NCI-H2196 treated with DMSO at 0.1 percent for 48 hours (cell line): ENCODE measurements around the gene TKT.
"Not testable (repeated sequence)": the region's sequence is repeated elsewhere in the genome, so short reads cannot be mapped to it uniquely, and the experiment has no call there.

Source experiments
- DNase-seq: peaks from one replicate; lab custom pipeline; 2025; ENCODE audit not compliant: unreplicated experiment; lab: John Stamatoyannopoulos, UW

TKT gene

DNA sequence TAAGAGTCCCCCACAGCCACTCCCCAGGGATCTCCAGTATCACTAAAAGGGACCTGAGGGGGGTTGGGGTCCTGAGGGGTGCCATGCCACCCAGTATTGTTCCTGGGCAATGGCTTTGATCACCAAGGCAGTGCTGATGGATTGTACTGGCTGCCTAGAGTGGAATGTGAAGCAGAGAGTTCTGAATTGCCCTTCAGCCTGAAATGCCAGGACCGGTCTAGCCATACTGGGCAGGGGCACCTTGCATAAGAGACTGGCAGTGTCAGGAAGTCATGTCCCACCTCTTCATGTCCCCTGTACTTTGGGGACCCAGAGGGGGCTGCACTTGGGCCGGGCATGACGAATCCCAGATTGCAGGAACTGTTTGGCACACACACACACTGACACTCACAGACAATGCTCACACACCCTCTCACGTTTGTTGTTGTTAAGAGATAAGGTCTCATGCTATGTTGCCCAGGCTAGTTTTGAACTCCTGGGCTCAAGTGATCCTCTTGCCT, 4.5 kb upstream of the TKT start:
- DNase-seq, result no peak

DNA sequence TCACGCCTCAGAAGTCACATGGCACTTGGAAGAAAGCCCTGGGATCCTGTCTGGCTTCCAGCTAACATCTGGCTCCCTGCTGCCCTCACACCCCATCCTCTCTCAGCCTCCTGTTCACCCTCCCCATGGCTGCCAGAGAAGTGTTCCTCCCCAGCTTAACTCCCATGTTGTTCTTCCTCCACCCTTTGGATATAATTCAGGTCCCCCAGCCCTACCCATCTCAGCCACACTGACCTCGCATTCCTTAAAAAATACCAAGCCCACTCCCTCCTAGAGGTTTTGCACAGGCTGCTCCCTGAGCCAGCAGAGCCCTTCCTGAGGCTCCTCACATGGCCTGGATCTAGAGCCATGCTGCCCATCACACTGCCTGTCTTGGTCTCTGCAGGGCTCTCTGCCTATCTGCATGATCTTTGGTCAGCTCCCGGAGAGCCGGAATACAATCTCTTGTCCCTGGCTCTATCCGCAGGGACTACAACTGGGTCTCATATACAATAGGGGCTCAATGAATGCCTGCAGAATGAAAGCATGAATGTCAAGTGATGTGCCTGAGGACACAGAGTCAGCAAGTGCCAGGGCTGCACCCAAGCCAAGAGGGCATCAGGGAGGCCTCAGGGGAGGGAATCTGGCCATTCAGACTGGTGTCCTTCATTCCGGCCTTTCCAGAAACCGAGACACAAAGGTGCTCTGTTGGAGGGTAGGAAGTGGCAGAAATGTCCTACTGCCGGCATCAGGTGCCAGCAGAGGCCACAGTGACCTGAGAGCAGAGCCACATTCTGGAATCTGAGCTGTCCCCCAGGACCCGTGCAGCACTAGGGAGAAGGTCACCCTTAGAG, 3.8 kb upstream of the TKT start:
- DNase-seq, result no peak

DNA sequence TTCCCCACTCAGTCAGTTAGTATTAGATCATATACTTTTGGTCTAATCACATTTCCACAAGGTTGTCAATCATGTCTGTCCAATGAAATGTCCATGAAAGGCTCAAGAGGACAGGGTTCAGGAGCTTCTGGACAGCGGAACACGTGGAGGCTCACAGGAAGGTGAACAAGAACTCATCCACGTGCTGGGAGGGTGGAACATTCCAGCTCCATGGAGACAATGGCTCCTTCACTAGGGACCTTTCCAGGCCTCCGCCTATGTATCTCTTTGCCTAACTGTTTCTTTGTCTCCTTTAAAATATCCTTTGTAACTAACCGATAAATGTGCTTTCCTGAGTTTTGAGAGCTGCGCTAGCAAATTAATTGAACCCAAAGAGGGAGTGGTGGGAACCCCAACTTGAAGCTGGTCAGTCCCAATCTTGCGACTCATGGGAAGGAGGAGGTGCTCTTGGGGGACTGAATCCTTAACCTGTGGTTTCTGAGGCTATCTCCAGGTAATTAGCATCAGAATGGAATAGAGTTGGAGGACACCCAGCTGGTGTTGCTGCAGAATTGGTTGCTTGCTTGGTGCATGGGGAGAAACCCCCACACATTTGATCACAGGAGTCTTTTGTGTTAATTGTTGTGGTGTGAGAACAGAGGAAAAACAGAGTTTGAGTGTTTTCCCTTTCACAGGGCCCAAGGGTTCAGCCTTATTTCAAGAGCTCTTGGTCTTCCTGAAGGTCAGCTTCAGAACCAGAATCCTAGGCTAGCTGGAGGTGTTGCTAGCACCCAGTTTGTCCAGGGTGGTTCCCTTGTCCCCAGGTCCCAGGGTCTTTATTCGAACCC, 3.0 kb upstream of the TKT start:
- DNase-seq, result no peak

DNA sequence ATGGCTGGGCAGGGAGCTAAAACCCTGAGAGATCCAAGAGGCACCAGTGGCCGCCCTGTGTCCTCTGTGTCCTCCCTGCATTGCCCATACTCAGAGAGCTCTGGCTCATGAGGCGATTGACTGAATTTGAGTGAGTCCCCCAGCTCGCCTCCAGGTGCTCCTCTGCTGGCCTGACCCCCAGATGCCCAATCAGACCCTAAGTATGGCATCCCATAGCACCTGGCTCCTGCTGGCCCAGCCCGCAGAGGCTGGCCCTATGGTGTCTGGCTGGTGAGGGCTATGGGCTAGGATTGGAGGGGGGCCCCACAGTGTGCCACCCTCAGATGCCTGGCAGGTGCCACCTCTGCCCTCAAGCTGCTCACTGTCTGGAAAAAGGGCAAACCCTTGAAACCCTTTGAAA, 1.6 kb upstream of the TKT start:
- DNase-seq, result no peak

DNA sequence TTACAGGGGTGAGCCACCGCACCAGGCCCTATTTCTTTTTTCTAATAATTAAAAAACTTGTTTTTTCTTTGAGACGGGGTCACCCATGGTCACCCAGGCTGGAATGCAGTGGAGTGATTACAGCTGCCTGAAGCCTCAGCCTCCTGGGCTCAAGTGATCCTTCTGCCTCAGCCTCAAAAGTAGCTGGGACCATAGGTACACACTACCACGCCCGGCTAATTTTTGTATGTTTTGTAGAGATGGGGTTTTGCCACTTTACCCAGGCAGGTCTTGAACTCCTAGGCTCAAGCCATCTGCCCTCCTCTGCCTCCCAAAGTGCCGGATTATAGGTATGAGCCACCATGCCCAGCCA, 858 bp upstream of the TKT start:
- no peak for DNase-seq

DNA sequence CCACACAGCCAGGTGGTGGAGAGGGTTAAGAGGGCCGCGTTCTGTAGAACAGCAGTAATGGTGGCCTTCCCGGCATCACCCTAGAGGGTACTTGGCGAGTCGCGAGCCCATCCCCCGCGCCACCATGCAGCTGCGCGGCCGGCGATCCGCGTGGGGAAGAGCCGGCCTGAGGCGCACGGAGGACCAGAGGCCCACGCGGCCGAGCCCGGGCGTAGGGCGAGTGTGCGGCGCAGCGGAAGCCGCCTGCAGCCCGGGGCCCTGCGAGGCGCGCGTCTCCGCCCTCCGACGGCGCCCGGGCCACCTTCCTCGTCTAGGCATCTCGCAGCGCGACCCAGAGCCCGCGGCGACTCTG, 423 bp downstream of the TKT start:
- DNase-seq, result no peak

DNA sequence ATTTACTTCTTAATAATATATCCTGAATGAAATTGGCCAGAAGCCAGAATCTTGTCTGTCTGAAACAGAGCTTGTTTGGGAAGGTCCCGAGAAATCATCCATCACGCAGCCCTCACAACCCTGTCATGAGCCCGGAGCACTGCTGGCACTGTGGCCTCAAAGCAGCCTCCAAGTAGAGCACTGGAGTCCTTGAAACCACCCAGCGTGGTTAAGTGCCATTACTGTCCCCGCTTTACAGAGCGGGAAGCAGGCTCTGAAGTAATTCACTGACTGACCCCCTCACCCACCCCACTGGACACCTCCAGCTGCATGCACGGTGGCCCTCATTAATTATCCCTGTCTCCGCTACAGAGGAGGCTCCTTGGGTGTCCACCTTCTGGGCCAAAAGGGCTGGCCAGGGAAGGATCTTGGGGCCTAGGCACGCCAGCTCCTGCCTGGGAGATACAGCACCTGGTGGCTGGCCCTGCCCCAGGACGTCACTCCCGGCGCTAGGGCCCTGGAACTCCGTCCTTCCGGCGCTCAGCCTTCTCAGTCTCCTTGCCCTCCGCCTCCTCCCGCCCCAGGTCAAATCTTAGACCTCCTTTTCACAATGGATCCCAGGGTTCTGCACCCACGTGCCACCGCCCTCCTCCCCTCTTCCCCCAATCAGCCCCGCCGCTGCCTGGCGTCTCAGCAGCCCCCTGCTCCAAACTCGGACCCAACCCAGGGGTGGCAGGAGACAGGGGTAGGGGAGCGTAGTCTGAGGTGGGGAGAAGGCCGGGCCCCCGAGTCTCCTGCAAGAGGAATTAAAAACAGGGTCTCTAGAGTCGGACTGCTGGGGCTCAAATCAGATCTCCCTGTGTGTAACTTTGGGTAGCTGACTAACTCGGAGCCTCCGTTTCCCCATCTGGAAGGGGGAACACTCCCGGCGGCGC, 1.1 kb downstream of the TKT start:
- no peak for DNase-seq

DNA sequence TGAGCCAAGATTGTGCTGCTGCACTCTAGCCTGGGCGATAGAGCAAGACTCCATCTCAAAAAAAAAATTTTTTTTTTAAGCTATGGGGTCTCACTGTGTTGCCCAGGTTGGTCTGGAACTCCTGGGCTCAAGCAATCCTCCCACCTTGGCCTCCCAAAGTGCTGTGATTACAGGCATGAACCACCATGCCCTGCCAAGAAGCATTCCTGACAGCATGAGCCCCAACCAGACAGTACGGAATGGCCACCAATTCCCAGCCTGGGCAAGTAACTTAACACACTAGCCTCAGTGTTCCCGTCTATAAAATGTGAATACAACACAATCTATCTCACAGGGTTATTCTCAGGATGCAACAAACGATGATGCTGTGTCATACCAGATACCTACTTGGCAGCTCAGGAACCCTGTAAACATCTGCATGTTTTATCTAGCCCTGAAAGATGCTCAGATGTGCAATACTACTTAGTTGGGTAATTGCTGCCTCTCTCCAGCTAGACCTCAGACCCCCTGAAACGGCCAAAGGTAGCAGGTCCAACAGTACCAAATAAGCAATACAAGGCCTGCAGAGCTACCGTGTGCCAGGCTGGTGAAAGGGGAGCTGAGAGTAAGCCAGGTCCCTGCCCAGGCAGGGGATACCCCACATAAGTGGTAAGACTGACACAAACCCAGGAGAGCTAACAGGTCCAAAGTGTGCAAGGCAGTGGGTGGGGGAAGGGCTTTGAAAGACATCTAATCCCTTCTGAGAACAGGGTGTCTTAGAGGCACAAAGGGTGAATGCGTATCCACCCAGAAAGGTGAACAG, 1.9 kb downstream of the TKT start:
- DNase-seq, result no peak

DNA sequence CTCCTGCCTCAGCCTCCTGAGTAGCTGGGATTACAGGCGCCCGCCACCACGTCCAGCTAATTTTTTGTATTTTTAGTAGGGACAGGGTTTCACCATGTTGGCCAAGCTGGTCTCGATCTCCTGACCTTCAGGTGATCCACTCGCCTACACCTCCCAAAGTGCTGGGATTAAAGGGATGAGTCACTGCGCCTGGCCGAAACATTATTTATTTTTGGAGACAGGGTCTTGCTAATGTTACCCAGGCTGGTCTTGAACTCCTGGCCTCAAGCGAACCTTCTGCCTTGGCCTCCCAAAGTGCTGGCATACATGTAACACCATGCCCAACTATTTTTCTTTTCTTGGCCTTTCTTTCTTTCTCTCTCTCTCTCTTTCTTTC, 2.9 kb downstream of the TKT start:
- not testable (repeated sequence) for DNase-seq

DNA sequence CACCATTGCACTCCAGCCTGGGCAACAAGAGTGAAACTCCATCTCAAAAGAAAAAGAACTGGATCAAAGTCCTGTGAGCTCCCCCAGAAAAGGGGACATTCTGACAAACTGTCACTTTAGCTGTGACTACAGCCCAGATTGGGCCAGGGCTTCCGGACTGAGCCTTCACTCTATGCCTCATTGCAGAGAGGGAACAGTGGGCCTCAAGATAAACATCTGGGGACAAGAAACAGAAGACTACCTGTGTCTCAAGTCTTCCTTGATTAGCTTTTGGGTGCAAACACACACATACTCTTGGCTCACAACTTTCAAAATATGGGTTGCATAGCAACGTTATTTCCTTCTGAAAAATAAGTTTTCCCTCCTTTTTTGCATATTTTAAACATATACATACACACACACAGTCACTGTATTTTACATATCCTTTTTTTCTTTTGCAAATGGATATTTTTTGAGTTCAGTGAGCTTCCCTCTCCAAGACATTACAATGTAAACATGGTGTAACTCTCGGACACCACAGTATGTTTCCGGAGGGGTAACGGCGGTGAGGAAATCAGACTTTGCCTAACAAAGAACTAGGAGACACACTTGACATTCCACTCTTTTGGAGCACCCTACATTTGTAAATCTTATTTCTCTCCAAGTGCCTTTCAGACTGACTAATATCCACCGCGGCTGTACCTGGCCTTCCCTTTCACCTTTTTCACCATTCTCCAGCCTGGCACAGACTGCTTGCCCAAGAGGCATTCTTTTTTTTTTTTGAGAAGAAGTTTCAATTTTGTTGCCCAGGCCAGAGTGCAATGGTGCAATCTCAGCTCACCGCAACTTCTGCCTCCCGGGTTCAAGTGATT, 3.5 kb downstream of the TKT start:
- no peak for DNase-seq

DNA sequence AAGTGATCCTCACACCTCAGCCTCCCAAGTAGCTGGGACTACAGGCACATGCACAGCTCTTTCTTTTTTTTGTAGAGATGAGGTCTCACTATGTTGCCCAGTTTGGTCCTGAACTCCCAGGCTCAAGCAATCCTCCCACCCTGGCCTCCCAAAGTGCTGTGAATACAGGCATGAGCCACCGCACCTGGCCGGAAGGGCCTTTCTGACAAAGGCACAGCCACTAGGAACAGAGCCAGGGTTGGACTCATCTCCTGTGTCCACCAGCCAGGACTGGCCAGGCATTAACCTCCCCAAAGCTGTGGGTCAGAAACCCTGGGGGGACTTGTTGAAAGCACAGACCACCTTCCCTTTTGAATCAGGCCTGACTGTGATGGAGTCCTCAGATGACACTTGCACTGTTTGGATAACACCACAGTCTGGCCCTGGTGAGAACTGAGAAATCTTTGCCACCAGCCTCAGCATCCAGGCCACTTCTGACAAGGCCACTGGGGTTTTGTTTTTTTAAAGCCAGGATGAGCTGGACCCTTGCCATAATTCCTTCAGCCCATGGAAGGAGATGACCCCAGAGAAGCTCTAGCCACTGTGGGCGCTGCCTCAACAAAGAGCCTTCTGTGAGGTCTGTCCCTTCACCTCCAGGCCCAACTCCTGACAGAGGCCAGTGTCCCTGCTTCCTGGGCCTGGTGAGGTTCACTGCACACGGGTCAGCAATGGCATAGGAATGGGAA, 4.8 kb downstream of the TKT start:
- no peak for DNase-seq

DNA sequence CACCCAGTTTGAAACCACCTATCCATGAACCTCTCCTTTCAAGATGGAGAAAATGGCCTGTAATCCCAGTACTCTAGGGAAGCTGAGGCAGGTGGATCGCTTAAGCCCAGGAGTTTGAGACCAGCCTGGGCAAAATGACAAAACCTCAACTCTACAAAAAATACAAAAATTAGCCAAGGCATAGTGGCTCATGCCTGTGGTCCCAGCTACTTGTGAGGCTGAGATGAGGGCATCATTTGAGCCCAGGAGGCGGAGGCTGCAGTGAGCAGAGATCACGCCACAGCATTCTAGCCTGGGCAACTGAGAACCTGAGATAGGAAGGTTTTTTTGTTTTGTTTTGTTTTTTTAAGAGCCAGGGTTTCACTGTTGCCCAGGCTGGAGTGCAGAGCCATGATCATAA, 5.4 kb downstream of the TKT start:
- DNase-seq, result no peak

DNA sequence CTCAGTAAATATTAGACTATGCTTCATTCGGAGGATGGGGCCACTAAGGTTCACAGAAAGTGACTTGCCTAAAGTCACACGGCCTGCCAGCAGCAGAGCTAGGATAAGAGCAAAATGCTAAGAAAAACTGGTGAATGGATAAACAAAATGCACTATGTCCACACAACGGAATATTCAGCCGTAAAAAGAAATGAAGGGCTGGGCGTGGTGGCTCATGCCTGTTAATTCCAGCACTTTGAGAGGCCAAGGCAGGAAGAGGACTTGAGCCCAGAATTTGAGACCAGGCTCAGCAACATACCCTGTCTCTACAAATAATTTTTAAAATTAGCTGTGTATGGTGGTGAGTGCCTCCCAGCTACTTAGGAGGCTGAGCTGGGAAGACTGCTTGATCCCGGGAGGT, 7.7 kb downstream of the TKT start:
- no peak for DNase-seq

DNA sequence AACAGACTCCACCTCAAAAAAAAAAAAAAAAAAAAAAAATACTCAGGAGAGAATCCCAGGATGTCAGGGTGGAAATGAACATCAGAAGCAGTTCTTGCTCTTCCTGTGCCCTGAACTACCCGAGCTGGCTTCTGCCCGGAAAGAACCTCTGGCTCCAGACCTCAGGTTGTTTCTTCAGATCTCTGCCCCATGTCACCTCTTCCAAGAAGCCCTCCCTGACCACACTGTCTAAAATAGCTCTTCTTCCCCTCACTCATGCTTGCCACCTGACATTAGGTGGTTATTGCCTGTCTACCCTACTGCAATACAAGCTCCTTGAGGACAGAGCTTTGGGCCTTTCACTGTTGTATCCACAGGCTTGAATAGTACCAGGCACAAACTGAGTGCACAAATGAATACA, 8.2 kb downstream of the TKT start:
- DNase-seq, result no peak

DNA sequence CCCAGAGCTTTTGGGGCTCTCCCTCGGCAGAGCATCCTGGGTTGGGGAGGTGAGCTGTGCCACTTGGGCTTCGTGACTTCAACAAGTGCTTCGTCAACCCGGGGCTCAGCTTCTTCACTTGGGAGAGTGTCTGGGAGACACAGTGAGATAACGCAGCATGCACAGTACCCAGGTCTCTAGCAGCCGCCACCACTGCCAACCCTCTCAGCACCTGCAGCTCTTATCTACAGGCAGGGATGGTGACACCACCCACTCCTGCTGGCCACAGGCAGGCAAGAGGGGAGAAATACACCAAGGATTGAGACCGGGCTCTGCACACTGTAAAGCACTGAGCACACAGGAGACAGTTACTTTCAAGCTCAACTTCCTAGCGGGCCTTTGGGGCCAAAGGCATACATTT, 11.6 kb downstream of the TKT start:
- DNase-seq, result no peak

DNA sequence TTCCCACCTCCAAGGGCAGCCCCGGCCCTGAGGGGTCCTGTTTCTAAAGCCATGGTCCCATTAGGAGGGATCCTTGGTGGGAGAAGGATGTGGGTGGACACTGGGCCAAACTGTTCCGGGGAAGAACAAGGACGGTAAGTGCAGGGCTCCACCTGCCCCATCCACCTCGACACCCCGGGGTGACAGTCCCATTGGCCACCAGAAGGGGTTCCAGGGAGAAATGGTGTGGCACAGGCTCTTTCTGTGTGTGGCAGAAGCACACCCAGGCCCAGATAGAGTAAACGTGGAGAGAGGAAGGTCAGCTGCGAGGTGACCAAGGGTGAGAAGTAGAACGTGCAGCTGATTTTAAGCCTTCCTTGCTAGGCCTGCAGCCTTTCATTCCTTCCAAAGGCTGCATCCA, 12.0 kb downstream of the TKT start:
- DNase-seq, result no peak

DNA sequence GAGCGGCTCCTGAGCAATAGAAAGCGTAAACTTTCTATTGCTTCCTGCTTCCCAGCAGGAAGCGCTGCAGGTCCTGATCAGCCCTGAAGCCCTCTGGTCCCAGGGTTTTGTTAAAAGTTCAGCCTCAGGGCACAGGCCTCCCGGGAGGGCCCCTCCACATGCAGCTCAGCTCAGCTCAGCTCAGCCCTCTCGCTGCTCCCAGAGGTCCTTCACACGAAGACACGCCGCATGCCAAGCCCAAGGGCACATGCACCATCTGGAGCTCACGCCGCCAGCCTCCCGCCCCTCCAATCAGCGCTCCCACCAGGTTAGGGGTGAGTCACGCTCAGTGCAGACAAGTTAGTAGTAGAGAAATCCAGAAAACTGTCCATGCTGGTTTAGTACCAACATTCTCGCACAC, 12.7 kb downstream of the TKT start:
- no peak for DNase-seq

DNA sequence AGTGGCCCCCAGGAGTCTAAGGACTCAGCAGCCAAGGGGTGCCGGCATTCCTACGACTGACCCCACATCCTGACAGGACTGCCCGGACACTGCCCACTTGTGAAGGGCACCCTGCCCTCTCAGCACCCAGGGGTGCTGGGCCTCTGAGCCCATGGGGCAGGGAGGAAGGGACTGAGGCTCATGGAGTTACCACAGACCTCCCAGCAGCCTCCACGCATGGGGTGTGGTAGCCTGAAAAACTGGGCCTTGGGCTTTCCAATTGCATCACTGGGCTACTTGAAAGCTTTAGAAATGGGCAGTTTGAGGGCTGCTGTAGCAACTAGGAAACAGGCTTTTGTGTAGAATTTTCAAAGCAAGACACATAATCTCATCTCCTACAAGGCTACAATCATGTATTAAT, 13.2 kb downstream of the TKT start:
- no peak for DNase-seq

DNA sequence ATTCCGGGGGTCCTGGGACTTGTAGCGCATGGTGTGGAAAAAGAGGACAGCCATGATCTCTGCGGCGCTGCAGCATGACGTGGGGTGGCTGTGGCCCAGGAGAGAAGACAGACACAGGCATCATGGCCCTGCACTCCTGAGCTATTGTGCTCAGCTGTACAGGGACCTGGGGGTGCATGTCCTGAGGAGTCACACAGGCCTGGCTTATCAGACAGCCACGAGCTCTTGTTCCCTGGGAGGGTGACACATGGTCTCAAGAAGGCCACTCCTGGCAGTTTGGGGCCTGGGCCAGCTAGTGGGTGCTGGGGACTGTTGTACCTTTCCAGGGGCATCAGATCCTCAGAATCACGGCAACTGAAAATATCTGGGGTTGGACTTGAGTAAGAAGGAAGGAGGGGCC, 13.7 kb downstream of the TKT start:
- DNase-seq, result no peak
